AG09319 (cell line): ENCODE measurements around the gene MRC1.

Source experiments
- DNase-seq: peaks from one replicate; pipeline ENCODE4 v3.0.0-alpha.2; 2010; ENCODE audit warnings: low read depth; ENCODE audit errors: extremely low read depth
- CTCF ChIP-seq: IDR thresholded peaks from 2 replicates; pipeline ENCODE4 v1.5.1; 2011; ENCODE audit warnings: low read depth, mild to moderate bottlenecking, inconsistent platforms, low read length, moderate library complexity

Gene MRC1

DNA sequence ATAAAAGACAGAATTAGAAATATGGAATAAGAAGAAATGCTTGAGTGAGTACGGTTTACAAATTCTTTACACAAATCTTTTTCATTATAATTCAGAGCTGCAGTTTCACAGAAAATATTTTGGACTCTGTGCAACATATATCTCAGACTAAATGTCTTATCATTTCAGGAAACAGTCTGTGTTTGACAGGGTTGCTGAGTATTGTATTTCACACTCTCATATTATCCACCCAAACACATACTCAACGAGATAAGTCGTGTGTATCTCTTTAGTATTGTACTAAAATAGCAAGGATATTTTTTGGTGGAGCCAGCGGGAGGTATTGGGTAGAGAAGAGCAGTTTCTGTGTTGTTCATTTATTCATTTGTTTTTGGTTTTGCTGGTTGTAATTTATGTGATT is 103.6 kb downstream of the MRC1 start:
- TF ChIP-seq CTCF: no peak
- DNase-seq: no peak

- DNase-seq: no peak
- TF ChIP-seq CTCF: no peak
These were observed 104.5 kb downstream of the MRC1 start for GRCh38 chr10:17913604-17914003.

DNA sequence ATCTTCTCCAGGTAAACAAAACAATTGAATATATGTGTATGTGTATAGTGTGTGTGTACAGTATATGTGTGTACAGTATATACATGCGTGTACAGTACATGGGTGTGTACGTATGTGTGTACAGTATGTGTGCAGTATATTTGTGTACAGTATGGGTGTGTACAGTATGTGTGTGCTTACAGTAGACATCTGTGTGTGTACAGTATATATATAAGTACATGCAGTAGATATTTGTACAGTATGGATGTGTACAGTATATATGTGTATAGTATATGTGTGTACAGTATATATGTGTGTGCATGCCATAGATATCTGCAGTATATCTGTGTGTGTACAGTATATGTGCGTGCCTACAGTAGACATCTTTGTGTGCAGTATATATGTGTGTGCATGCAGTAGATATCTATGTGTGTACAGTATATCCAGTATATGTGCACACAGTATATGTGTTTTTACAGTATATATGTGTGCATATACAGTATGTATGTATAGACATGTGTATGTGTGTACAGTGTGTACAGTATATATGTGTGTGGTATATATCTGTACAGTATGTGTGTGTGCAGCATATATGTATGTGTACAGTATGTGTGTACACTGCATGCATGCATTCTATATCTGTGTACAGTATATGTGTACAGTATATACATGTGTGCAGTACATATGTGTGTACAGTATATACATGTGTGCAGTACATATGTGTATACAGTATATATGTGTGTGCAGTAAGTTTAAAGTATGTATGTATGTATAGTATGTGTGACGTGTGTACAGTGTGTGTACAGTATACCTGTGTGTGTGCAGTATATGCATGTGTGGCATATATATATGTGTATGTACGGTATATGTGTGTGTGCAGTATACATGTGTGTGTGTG is 105.3 kb downstream of the MRC1 start:
- TF ChIP-seq CTCF: no peak
- DNase-seq: no peak

- no peak for DNase-seq
- no peak for TF ChIP-seq CTCF
These were observed 106.0 kb downstream of the MRC1 start for GRCh38 chr10:17915181-17915580.

GRCh38 chr10:17918187-17918903 is 109.2 kb downstream of the MRC1 start:
- no peak for DNase-seq
- no peak for TF ChIP-seq CTCF

- TF ChIP-seq CTCF: no peak
- no peak for DNase-seq
These were observed 112.2 kb downstream of the MRC1 start for GRCh38 chr10:17921378-17921777.

GRCh38 chr10:17923728-17924127 is 114.6 kb downstream of the MRC1 start:
- TF ChIP-seq CTCF: no peak
- peak; percentile 67 for DNase-seq
